Keratinocyte (primary cell): ENCODE measurements around the gene AUH. TPM values are rescaled to one million over a fixed set of nuclear protein-coding genes. Genes with fewer than 3 reads are reported as not detected.

Source experiments
- DNase-seq: peaks from one replicate; pipeline ENCODE4 v3.0.0-alpha.2; 2011; ENCODE audit warnings: low read depth, missing footprints, low spot score
- FAIRE-seq: peaks from 2 replicates; lab custom pipeline; 2011; peaks lifted over from hg19 to GRCh38; lab: Jason Lieb, UNC
- H2AFZ ChIP-seq: 2 replicates; pipeline ENCODE4 v1.6.0; 2012; ENCODE audit warnings: low read length, control low read depth, inconsistent platforms; ENCODE audit not compliant: control insufficient read depth
- H3K27ac ChIP-seq: 2 replicates; pipeline ENCODE4 v1.5.1; 2011; ENCODE audit warnings: low read length; ENCODE audit not compliant: control insufficient read depth, insufficient read depth
- H3K27me3 ChIP-seq: 3 replicates; pipeline ENCODE4 v1.6.0; 2011; ENCODE audit warnings: low read length; ENCODE audit not compliant: control insufficient read depth, insufficient read depth; ENCODE audit errors: extremely low read depth
- H3K36me3 ChIP-seq, 2 experiments: 2 replicates in 1 of 2; 3 replicates in 1 of 2; pipeline ENCODE4 v1.5.1; 2011; ENCODE audit warnings: low read length in 2 of 2, mild to moderate bottlenecking in 1 of 2; ENCODE audit not compliant: control insufficient read depth in 2 of 2, insufficient read depth in 2 of 2; ENCODE audit errors: extremely low read depth in 1 of 2
- H3K4me1 ChIP-seq: 3 replicates; pipeline ENCODE4 v1.5.1; 2011; ENCODE audit warnings: low read length; ENCODE audit not compliant: control insufficient read depth, insufficient read depth; ENCODE audit errors: extremely low read depth
- H3K4me2 ChIP-seq: 3 replicates; pipeline ENCODE4 v1.6.0; 2011; ENCODE audit warnings: low read depth, low read length; ENCODE audit not compliant: control insufficient read depth, insufficient read depth; ENCODE audit errors: extremely low read depth
- H3K4me3 ChIP-seq, 3 experiments: fragments of 200-600 bp in 1 of 3; sonication (generic) in 1 of 3; 2 replicates in 2 of 3; 3 replicates in 1 of 3; pipeline ENCODE4 v1.5.1; 2011 to 2016; ENCODE audit warnings: low read length in 3 of 3, mild to moderate bottlenecking in 3 of 3, control low read depth in 2 of 3, inconsistent platforms in 1 of 3, low read depth in 1 of 3, mixed read lengths in 1 of 3, mixed run types in 1 of 3, moderate library complexity in 1 of 3; ENCODE audit not compliant: control insufficient read depth in 2 of 3, insufficient read depth in 2 of 3; ENCODE audit errors: extremely low read depth in 1 of 3
- H3K79me2 ChIP-seq: 2 replicates; pipeline ENCODE4 v1.6.0; 2012; ENCODE audit warnings: low read length; ENCODE audit not compliant: control insufficient read depth, insufficient read depth
- H3K9ac ChIP-seq: 3 replicates; pipeline ENCODE4 v1.6.0; 2011; ENCODE audit warnings: low read length; ENCODE audit not compliant: control insufficient read depth, insufficient read depth; ENCODE audit errors: extremely low read depth
- H3K9me1 ChIP-seq: 3 replicates; pipeline ENCODE4 v1.6.0; 2011; ENCODE audit warnings: low read length; ENCODE audit not compliant: control insufficient read depth, insufficient read depth; ENCODE audit errors: extremely low read depth
- H3K9me3 ChIP-seq: 2 replicates; pipeline ENCODE4 v1.5.1; 2012; ENCODE audit warnings: low read depth, low read length; ENCODE audit not compliant: control insufficient read depth
- H4K20me1 ChIP-seq: 3 replicates; pipeline ENCODE4 v1.6.0; 2011; ENCODE audit warnings: low read length; ENCODE audit not compliant: control insufficient read depth, insufficient read depth; ENCODE audit errors: extremely low read depth
- EZH2 ChIP-seq: IDR thresholded peaks from one replicate; pipeline ENCODE4 v1.6.1; 2012; ENCODE audit warnings: inconsistent platforms, mild to moderate bottlenecking, low read length, moderate library complexity
- dilution Hi-C: fragments of 300-500 bp; cut with MboI; formaldehyde crosslinking; loops from one replicate; pipeline ENCODE4 v1.7.0; 2020; ENCODE audit warnings: low sequenced_read_pairs; ENCODE audit not compliant: extremely low pct_ligation_motif_present
- polyA plus RNA-seq, 5 experiments: library from polyadenylated mRNA; depleted of rRNA in 3 of 5; stranded (reverse) in 3 of 5; stranded (forward) in 1 of 5; unstranded in 1 of 5; fragments of >200 nt; gene quantifications; 1 replicate in 1 of 5; 2 replicates in 3 of 5; 3 replicates in 1 of 5; pipeline versions ENCODE4 v1.2.1 to v1.2.3, GENCODE V29; 2011 to 2012; ENCODE audit warnings: missing spikeins in 2 of 5, low read depth in 1 of 5, low replicate concordance in 1 of 5
- TF ChIP-seq, protein P1 (sequence below), 3 experiments: IDR thresholded peaks in 1 of 3; conservative IDR thresholded peaks in 1 of 3; optimal IDR thresholded peaks in 1 of 3; 2 replicates in 2 of 3; 3 replicates in 1 of 3; pipeline versions ENCODE3 to v1.5.1; 2011; ENCODE audit warnings: low read length in 3 of 3, mild to moderate bottlenecking in 3 of 3, moderate library complexity in 2 of 3, control low read depth in 1 of 3, inconsistent platforms in 1 of 3; ENCODE audit not compliant: insufficient read depth in 2 of 3; ENCODE audit errors: extremely low read depth in 1 of 3

AUH gene
- polyA plus RNA-seq, 1 donor (not counting 4 experiments of a cell fraction or from before 2014, with no cell fraction given): 5.5 TPM

DNA sequence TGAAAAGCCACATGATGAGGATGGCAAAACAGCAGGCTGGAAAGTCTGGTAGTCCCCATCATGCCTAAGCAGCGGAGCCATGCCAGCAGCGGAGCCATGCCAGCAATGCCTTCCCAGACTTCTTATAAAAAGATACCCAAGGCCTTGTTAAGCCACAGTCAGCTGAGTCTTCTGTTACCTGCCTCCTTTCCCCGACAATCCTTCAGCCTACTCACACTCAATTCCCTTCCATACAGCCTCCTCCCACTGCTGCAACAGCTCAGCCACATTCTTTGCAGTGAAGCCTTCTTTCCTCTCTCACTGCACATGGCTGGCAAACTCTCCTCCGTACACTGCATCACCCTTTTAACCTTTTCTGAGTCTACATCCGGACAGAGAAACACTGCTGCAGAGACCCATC is 114.9 kb downstream of the AUH start:
- peaks cover 7% of the 10 kb centered on the region for H3K4me1 ChIP-seq
- dilution Hi-C loops: no loop called here
- H3K4me3 ChIP-seq: no peak overlapping the region
- DNase-seq: no peak
- H4K20me1 ChIP-seq: no peaks in the 10 kb centered on the region
- H3K36me3 ChIP-seq: no peaks in the 10 kb centered on the region
- H3K27ac ChIP-seq: no peak overlapping the region
- no peak overlapping the region for H3K9ac ChIP-seq
- FAIRE-seq: no peak
- no peak for TF ChIP-seq EZH2
- TF ChIP-seq, protein P1, sequence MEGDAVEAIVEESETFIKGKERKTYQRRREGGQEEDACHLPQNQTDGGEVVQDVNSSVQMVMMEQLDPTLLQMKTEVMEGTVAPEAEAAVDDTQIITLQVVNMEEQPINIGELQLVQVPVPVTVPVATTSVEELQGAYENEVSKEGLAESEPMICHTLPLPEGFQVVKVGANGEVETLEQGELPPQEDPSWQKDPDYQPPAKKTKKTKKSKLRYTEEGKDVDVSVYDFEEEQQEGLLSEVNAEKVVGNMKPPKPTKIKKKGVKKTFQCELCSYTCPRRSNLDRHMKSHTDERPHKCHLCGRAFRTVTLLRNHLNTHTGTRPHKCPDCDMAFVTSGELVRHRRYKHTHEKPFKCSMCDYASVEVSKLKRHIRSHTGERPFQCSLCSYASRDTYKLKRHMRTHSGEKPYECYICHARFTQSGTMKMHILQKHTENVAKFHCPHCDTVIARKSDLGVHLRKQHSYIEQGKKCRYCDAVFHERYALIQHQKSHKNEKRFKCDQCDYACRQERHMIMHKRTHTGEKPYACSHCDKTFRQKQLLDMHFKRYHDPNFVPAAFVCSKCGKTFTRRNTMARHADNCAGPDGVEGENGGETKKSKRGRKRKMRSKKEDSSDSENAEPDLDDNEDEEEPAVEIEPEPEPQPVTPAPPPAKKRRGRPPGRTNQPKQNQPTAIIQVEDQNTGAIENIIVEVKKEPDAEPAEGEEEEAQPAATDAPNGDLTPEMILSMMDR (optimal IDR thresholded peaks at IDR 0.05 in 1 of 3, IDR thresholded peaks at IDR 0.05 in 1 of 3, conservative IDR thresholded peaks at IDR 0.05 in 1 of 3; ENCODE audit: extremely low read depth in 1 of 3, insufficient read depth in 2 of 3, low read length in 3 of 3): no peak
- H3K4me2 ChIP-seq: no peak overlapping the region
- H3K27me3 ChIP-seq: no peaks in the 10 kb centered on the region
- H3K9me3 ChIP-seq: no peaks in the 10 kb centered on the region
- H3K9me1 ChIP-seq: peaks cover 2% of the 10 kb centered on the region
- no peaks in the 10 kb centered on the region for H3K79me2 ChIP-seq
- no peak overlapping the region for H2AFZ ChIP-seq

DNA sequence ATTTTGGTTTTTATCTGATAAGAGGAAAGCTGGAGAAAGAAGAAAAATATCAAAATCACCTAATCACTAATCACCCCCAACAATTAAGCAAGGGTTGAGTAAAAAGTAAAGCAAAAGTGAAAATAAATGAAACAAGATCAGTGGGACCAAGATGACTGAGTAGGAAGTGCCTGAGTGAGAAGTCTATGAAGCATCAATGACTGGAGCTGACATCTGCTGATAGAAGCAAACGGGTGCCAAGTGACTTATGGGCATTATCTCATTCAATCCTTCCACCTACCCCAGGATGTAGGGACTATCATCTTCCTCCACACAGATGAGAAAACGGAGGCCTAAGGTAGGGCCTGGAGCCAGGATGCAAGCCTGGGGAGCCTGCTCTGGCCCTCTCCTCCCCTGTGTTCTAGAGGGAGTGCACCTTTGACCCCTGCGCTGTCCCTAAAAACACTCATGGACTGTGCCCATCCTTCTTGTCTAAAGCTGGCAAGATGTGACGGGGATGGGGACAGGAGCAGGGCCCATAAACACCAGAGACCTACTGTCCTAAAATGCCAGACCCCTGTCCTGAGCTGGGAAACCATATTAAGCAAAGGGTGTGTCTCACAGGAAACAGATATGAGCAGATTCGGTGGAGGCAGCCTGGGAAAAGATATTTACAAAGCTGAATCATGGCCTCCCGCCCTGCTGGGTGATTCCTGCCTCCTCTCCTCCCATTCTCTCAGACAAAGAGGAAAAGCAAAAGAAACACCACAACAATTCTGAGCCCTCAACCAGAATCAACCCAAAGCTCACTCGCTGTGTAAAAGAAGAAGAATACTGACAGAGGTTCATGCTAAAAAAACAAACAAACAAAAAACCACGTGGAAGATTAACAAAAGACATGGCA is 116.0 kb downstream of the AUH start:
- no peak overlapping the region for H3K27ac ChIP-seq

More for the DNA sequence above, 116.0 kb downstream of the AUH start:
- Histone ChIP-seq H3K9ac (no peak overlapping the region), H2AFZ (no peak overlapping the region), H4K20me1 (no peaks in the 10 kb centered on the region), H3K36me3 (no peaks in the 10 kb centered on the region), H3K4me1 (peaks cover 7% of the 10 kb centered on the region), H3K27me3 (no peaks in the 10 kb centered on the region), H3K9me1 (peaks cover 2% of the 10 kb centered on the region), H3K4me3 (no peak overlapping the region), H3K4me2 (peak overlapping the region; percentile 36), H3K79me2 (no peaks in the 10 kb centered on the region), H3K9me3 (no peaks in the 10 kb centered on the region)
- DNase-seq (no peak), FAIRE-seq (no peak)
- dilution Hi-C loops: no loop called here
- TF ChIP-seq EZH2: no peak
- TF ChIP-seq, protein P1 (optimal IDR thresholded peaks at IDR 0.05 in 1 of 3, IDR thresholded peaks at IDR 0.05 in 1 of 3, conservative IDR thresholded peaks at IDR 0.05 in 1 of 3; ENCODE audit: extremely low read depth in 1 of 3, insufficient read depth in 2 of 3, low read length in 3 of 3): no peak
